Fibroblast of lung (primary cell): ENCODE measurements around the gene NADK. TPM values are rescaled to one million over a fixed set of nuclear protein-coding genes. Genes with fewer than 3 reads are reported as not detected.
"Not testable (repeated sequence)": the region's sequence is repeated elsewhere in the genome, so short reads cannot be mapped to it uniquely, and the experiment has no call there.

ENCODE experiments used
- DNase-seq, 2 donors: peaks; one replicate each; pipeline versions ENCODE4 v3.0.0 to v3.0.0-alpha.2; 2010; ENCODE audit warnings: low read depth in 2 of 2
- H2AFZ ChIP-seq: 2 replicates; pipeline ENCODE4 v1.5.1; 2012; ENCODE audit warnings: low read length, control low read depth, inconsistent platforms
- H3K27ac ChIP-seq: 2 replicates; pipeline ENCODE4 v1.5.1; 2011; ENCODE audit warnings: low read length, control low read depth; ENCODE audit not compliant: insufficient read depth
- H3K27me3 ChIP-seq: 2 replicates; pipeline ENCODE4 v1.5.1; 2011; ENCODE audit warnings: mild to moderate bottlenecking, low read length; ENCODE audit not compliant: control insufficient read depth, insufficient read depth
- H3K36me3 ChIP-seq: 2 replicates; pipeline ENCODE4 v1.5.1; 2011; ENCODE audit warnings: low read length; ENCODE audit not compliant: control insufficient read depth, insufficient read depth
- H3K4me1 ChIP-seq: 2 replicates; pipeline ENCODE4 v1.5.1; 2011; ENCODE audit warnings: low read length; ENCODE audit not compliant: control insufficient read depth, insufficient read depth; ENCODE audit errors: extremely low read depth
- H3K4me2 ChIP-seq: 2 replicates; pipeline ENCODE4 v1.5.1; 2011; ENCODE audit warnings: low read length, control low read depth; ENCODE audit not compliant: insufficient read depth; ENCODE audit errors: extremely low read depth
- H3K4me3 ChIP-seq, 4 experiments: fragments of 200-600 bp in 1 of 4; sonication (generic) in 1 of 4; replicated peaks in 1 of 4; 2 replicates each; pipeline ENCODE4 v1.5.1; 2011 to 2016; ENCODE audit warnings: low read length in 4 of 4, low read depth in 3 of 4, mild to moderate bottlenecking in 3 of 4, control low read depth in 2 of 4, inconsistent platforms in 1 of 4, mixed read lengths in 1 of 4; ENCODE audit not compliant: insufficient read depth in 1 of 4; ENCODE audit errors: control extremely low read depth in 1 of 4
- H3K79me2 ChIP-seq: 2 replicates; pipeline ENCODE4 v1.5.1; 2012; ENCODE audit warnings: mild to moderate bottlenecking, low read length, inconsistent platforms; ENCODE audit not compliant: control insufficient read depth, insufficient read depth
- H3K9ac ChIP-seq: 2 replicates; pipeline ENCODE4 v1.5.1; 2011; ENCODE audit warnings: mild to moderate bottlenecking, low read length, control low read depth; ENCODE audit not compliant: insufficient read depth
- H3K9me3 ChIP-seq: 2 replicates; pipeline ENCODE4 v1.5.1; 2012; ENCODE audit warnings: low read depth, low read length; ENCODE audit not compliant: control insufficient read depth, insufficient read depth
- H4K20me1 ChIP-seq: 2 replicates; pipeline ENCODE4 v1.5.1; 2011; ENCODE audit warnings: low read length; ENCODE audit not compliant: control insufficient read depth, insufficient read depth; ENCODE audit errors: extremely low read depth
- polyA plus RNA-seq, 2 donors: library from polyadenylated mRNA; depleted of rRNA in 1 of 2; stranded (reverse) in 1 of 2; unstranded in 1 of 2; fragments of >200 nt; gene quantifications; 2 replicates each; pipeline ENCODE4 v1.2.1, GENCODE V29; 2011 to 2012; ENCODE audit warnings: missing spikeins in 1 of 2
- total RNA-seq: library from RNA; depleted of rRNA; stranded (reverse); fragments of >200 nt; gene quantifications from 2 replicates; pipeline ENCODE4 v1.2.1, GENCODE V29; 2014

NADK gene
- total and polyA plus RNA-seq, 2 donors (not counting 1 experiment from before 2014, with no cell fraction given), result 32.7 to 35.0 TPM

GRCh38 chr1:1728308-1729005 lies 49.8 kb downstream of the NADK start:
- H4K20me1 ChIP-seq, H2AFZ ChIP-seq, H3K4me1 ChIP-seq, H3K9ac ChIP-seq, H3K36me3 ChIP-seq, H3K27me3 ChIP-seq, H3K79me2 ChIP-seq, H3K9me3 ChIP-seq: not testable (repeated sequence)
- peak overlapping the region; percentile 21 for H3K4me2 ChIP-seq
- peak overlapping the region; percentile 72 for H3K27ac ChIP-seq
- peak overlapping the region in 1 of 4 experiments; percentile 21 for H3K4me3 ChIP-seq
- peak in 1 of 2 donors; percentile 77 for DNase-seq

GRCh38 chr1:1727131-1727651 lies 51.1 kb downstream of the NADK start:
- not testable (repeated sequence) for DNase-seq, H3K4me1 ChIP-seq, H2AFZ ChIP-seq, H3K9me3 ChIP-seq, H3K4me3 ChIP-seq, H3K27ac ChIP-seq, H3K79me2 ChIP-seq, H3K4me2 ChIP-seq, H4K20me1 ChIP-seq, H3K27me3 ChIP-seq, H3K36me3 ChIP-seq, H3K9ac ChIP-seq

- not testable (repeated sequence) for H3K4me1 ChIP-seq, H3K4me3 ChIP-seq, H3K27ac ChIP-seq, H3K27me3 ChIP-seq, H3K9me3 ChIP-seq, H3K9ac ChIP-seq, H3K4me2 ChIP-seq, DNase-seq, H2AFZ ChIP-seq, H3K79me2 ChIP-seq, H3K36me3 ChIP-seq, H4K20me1 ChIP-seq
These were observed 52.2 kb downstream of the NADK start for GRCh38 chr1:1726088-1726487.

- peak; percentile 100 for DNase-seq
- H3K4me1 ChIP-seq, H3K27me3 ChIP-seq, H3K9me3 ChIP-seq, H2AFZ ChIP-seq, H4K20me1 ChIP-seq, H3K79me2 ChIP-seq, H3K36me3 ChIP-seq: not testable (repeated sequence)
- peak within 1 kb of the TSS; percentile 87 for H3K27ac ChIP-seq
- H3K4me2 ChIP-seq, result peak within 1 kb of the TSS; percentile 64
- H3K4me3 ChIP-seq, result peak within 1 kb of the TSS; percentile 50 to 70 (median 58)
- H3K9ac ChIP-seq, result peak within 1 kb of the TSS; percentile 78
These were observed 54.0 kb downstream of the NADK start, which contains the start of gene CDK11A for GRCh38 chr1:1724035-1724864. CDK11A (minus strand) TSS chr1:1724357; CDS start chr1:1722818, 1,539 bp downstream.
